ENCODE measurements around the gene CYP2A6.
A peak's percentile ranks its signal among the peaks of the same experiment; 100 is the strongest.
"Not testable (repeated sequence)": the region's sequence is repeated elsewhere in the genome, so short reads cannot be mapped to it uniquely, and the experiment has no call there.

The CYP2A6 gene

DNA sequence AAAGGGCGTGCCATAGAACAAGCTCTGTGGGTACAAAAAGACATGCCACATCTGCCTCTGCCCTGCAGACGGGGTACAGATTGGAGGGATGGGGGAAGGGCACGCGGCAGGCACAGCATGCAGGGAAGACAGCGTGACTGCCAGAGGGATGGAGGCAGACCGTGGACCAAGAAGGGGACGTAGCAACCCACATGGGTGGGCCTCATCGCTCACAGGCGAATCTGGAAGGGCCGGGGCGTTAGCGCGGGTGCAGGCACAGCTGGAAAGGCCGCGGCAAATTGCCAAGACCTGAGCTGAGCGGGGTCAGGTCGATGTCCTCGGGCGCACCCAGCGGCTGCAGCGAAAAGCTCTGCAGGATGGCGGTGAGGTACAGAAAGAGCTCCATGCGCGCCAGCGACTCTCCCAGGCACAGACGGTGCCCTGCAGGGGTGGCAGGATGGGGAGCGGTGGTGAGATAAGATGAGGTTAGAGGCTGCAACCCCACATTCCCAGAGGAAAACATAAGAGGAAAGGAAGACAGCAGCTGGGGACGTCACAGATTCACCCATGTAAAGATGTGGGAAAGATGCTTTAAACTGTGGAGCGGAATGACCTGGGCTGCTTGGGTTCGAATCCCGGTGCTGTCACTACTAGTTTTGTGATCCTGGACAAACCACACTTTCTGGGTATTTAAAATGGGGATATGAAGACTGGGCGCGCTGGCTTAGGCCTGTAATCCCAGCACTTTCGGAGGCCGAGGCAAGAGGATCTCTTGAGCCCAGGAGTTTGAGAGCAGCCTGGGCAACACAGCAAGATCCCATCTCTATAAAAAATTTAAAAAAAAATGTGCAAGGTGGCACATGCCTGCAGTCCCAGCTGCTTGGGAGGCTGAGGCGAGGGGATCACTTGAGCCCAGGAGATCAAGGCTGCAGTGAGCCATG, 31.5 kb downstream of the CYP2A6 start:
- peak; percentile 75 for DNase-seq (ENCODE audit: low read depth)

DNA sequence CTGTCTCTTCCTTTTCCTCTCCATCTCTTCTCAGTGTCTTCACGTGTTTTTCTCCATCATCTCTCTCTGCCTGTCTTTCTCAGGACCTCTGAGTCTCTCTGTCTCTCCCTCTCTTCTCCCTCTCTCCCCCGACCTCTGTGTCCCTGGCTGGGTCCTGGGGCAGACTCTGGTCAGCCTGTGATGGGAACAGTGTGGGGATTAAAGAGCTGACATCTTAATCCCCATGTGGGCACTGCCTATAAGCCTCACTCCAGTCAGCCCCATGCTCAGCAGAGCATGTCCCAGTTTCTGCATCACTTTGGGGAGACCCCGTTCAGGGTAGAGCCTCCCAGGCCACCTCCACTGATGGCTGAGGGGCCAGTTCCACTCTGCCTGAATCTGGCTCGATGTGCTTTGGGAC, 35.0 kb downstream of the CYP2A6 start:
- no peak for DNase-seq (ENCODE audit: low read depth)

DNA sequence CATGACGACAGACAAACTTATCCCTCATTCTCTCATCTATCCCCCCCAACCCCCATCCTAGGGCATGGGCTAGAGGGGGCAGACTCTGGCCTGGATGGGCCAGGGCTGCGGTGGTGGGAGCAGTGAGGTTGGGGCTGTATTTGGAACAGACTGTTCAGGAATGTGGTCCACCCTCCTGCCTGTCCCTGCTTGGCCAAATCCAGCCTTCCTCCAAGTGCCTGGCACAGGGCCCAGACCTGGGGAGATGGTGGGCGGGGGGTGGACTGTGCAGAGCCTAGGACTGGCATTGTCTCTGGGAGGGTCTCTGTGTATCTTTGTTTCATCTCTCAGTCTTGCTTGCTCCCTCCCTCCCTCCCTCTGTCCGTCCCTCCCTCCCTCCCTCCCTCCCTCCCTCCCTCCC, 37.1 kb downstream of the CYP2A6 start:
- DNase-seq (ENCODE audit: low read depth): no peak

DNA sequence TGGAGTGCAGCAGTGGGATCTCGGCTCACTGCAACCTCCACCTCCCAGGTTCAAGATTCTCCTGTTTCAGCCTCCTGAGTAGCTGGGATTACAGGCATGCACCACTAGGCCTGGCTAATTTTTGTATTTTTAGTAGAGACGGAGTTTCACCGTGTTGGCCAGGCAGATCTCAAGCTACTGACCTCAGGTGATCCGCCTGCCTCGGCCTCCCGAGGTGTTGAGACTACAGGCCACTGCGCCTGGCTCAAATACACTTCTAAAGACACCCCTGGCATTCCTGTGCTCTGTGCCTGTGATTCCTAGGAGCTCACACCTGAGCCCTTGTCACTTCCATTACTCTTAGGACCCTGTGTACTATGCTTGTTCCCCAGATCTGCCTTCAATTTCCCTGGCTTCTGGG, 37.7 kb downstream of the CYP2A6 start:
- DNase-seq (ENCODE audit: low read depth): not testable (repeated sequence)

DNA sequence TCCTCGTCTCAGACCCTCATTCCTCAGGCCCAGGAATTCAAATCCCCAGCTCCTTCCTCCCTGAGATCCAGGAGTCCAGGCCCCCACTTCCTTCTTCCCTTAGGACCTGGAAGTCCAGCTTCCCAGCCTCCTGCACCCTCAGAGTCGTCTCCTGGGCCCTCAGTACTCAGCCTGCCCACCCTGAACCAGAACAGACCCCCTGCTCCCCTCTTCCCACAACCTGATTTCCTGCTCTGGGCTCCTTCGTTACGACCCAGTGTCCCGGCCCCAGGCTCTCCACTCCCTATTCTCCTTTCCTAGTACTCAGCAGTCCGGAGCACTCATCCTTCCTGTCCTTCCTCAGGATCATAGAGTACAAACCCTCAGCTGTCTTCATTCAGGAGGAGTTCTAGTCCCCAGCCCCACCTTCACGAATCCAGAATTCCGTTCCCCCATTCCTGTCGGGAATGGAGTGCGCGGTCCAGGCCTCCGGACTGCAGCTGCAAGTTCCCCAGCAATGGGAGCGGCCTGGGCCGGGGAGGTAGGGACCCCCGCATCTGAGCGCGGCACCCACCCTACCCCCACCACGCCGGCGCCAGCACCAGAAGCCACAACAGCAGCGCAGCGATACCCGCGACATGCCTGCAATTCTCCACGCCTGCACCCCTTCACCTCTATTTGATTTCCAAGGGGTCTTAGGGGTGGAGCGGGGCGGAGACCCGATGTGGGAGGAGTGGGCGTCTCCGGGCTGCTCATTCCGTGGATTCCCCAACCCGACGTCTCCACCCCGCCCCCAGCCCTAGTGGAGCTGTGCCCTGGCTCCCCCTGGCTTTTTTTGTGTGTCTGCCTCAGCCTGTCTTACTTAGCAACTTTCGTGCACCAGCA, 38.5 kb downstream of the CYP2A6 start:
- no peak for DNase-seq (ENCODE audit: low read depth)

DNA sequence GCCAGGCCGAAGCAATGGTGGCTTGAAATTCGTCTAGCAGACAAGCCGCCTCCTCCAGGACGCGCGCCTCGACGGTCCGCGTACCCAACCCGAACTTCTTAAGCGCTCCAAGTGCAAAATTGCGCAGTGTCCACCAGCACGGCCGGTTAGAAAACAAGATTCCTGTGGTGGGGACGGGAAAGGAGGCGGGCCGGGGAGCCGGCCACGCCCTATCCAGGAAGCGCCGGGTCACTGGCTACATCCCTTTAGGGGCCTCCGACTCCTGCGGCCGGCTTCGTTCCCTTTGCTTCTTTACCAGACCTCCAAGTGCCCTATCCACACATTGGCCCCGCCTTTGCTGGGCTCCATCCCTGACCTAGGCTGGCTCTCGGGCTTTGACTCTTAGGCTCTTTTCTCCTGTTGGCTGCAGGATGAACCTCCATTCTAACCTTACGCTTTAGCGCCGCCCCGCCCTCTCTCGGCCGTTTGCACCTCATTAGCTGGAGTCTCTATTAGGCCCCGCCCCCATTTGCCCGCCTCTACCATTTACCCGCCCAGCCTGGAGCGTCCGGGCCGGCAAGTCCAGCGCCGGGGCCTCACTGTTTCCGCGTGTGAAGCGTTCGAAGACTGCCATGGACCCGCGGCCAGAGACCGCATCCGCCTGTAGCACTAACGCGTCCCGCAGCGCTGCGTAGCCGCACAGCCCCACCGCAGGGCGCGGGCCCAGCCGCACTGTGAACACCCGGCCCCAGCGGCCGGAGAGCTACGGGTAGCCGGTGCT, 39.4 kb downstream of the CYP2A6 start:
- DNase-seq (ENCODE audit: low read depth): not testable (repeated sequence)

DNA sequence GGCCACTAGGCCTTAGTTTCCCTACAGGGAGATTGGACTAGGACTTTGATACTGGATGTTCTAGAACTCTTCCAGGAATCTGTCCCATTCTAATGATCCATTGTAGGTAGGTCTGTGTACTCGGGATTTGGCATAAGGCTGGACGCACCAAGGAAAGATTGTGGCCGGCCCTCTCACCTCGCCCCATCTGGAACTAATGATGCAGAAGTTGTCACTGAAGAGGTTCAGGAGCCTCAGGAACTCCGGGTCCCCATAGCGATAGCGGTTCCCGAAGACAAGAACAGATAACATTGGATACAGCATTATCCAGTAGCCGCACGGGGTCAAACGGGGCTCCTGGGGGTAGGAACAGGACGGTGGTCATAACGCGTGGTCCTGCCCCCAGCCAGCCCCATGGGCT, 40.1 kb downstream of the CYP2A6 start:
- no peak for DNase-seq (ENCODE audit: low read depth)

DNA sequence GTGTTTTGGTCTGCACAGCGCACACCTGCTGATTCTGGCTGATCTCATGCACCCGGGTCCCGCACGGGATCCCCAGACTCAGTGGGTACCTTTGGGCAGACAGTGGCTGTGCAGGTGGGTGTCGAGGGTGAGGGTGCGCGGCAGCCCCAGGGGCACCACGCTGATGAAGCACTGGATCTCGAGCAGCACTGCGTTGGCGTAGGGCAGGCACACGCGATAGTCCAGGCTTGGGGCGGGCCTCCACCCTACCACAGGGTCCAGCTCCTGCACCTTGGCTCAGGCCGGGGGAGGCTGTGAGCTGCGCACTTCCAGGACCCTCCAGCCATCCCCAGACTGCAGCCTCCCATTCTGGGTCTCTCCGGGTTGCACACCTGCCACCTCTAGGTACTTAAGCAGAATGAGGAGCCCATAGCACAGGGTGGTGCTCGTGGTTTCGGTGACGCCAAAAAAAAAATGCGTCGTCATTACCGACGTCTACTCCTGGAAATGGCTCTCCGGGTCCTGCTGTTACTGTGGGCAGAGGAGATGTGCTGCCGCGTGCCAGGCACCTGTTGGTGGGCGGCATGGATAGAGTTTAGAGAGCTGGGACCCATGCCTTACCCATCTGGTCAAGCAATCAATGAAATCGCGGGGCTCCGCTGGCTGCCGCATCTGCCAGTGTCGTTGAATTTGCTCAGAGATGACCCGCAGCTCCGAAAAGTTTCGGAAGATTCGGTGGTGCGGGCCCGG, 40.7 kb downstream of the CYP2A6 start:
- DNase-seq (ENCODE audit: low read depth): no peak

DNA sequence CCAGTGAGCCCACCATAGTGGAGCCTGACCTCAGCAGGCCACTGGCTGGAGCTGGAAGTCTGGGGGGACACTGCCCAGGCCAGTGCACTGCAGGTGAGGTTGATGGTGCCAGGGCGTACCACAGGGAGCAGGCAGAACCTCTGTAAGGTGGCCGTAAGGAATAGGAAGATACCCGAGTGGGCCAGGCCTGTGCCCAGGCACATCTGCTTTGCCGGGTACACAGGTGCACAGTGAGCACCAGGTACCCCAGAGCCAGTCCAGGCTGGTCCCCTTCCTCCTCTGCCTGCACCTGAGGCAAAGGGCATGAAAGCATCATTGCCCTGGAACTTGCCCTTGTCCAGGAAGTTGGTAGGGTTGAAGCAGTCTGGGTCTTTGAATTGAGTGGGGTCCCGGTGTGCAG, 41.8 kb downstream of the CYP2A6 start:
- DNase-seq (ENCODE audit: low read depth): no peak

DNA sequence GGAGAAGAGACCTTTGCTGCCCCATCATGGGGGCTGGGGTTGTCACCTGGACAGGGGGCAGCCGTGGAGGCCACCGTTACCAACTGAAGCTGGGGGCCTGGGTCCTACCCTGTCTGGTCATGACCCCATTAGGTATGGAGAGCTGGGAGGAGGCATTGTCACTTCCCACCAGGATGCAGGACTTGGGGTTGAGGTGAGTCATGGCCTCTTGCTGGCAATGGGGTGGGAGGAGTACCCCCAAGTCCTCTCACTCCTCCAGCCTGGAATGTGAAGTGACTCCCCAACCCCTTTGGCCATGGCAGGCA, 42.3 kb downstream of the CYP2A6 start:
- no peak for DNase-seq (ENCODE audit: low read depth)

DNA sequence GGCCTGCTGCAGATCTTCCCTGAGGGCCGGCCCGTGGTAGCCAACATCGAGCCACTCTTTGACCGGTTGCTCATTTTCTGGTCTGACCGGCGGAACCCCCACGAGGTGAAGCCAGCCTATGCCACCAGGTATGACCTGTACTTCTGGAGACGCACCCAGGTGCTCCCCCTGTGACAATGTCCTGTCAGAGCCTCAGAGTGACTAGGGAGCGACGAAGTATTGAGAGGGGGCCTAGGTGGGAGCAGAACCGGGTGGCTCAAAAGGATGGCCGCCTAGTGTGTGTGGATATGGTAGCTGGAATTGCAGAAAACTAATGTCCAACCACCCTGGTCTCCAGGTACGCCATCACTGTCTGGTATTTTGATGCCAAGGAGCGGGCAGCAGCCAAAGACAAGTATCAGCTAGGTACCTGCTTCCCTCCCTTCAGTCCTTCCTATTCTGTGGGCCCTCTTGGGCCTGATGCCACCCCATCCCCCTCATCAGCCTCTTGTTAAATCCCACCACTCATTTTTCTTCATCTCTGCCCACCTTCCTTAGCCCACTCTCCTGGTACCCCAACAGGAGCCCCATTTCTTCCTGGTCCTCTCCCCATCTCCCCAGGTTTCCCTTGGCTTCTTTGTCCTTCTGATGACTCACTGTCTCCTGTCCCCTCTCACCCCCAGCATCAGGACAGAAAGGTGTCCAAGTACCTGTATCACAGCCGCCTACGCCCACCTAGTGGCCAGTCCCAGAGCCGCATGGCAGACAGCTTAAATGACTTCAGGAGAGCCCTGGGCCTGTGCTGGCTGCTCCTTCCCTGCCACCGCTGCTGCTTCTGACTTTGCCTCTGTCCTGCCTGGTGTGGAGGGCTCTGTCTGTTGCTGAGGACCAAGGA, 42.9 kb downstream of the CYP2A6 start:
- DNase-seq (ENCODE audit: low read depth): no peak

DNA sequence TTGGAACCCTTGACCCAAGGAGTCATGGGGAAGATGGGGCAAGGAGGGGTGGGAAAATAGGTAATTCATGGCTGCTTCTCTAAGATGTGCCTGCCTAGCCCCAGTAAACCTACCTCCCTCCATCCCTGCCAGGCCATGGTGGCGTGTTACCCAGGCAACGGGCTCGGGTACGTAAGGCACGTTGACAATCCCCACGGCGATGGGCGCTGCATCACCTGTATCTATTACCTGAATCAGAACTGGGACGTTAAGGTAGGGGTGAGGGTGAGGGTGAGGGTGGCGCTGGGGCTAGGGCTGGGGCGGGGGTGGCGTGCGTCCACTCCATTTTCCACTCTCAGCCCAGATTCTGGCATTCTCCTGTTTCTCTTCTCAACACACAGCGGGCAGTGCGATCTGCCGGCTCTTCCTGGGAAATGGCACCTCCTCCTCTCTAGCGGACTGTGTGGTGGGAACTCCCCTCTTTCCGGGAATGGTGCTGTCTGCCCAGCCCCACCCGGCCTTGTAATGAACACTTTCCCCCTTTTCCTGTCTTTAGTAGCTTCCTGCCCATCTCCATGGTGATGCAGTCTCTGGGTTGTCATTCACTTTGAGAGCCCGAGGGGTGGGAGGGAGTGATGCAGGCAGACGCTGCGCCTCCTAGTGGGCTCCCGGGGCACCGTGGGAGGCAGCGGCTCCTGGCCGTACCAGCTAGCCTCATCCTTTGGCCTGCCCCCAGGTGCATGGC, 43.7 kb downstream of the CYP2A6 start:
- peak; percentile 62 for DNase-seq (ENCODE audit: low read depth)

DNA sequence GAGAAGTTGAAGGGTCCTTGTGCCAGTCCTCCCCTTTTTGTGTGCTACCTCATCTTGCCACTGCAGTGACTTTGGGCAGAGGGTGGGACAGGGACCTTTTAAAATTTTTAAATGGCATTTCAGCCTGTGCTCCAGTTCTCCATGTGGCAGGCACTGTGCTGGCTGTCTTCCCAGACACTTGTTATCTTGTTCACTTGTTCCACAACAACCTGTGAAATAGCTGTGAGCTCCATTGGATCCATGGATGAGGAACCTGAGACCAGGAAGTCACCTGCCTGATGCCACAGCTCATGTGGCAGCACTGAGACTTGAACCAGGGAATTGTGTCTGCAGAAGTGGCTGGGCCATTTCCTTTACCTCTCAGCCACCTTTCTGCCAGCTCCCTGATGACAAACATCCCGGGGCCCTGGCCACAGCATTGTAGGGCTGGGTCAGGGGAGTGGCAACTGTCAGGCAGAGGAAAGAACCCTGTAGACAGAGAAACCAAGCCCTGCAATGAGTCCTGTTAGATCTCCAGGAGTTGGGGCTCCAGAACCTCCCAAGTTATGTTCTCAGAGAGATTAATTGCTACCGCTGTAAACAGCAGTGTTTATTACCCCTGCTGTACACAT, 44.9 kb downstream of the CYP2A6 start:
- DNase-seq (ENCODE audit: low read depth): no peak

DNA sequence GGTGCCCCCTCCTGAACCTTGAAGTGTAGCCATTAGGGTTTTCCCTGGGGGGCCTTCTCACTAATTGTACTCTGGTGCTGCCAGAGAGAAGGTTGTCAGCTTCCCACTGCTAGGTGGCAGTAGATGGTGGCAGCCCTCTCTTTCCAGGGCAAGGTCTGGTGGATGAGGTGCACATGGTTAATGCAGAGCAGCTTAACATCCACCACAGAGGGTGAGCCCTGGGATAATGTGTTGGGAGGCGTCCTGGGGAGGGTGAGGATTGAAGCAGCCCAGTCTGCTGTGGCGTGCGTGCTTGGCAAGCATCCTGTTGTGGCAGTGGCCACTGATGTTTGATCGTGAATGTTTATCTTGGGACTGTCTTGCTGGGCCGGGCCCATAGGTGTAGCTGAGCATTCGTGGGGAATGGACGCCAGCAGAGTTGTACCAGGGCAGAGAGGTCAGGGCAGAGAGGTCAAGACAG, 45.4 kb downstream of the CYP2A6 start:
- no peak for DNase-seq (ENCODE audit: low read depth)

DNA sequence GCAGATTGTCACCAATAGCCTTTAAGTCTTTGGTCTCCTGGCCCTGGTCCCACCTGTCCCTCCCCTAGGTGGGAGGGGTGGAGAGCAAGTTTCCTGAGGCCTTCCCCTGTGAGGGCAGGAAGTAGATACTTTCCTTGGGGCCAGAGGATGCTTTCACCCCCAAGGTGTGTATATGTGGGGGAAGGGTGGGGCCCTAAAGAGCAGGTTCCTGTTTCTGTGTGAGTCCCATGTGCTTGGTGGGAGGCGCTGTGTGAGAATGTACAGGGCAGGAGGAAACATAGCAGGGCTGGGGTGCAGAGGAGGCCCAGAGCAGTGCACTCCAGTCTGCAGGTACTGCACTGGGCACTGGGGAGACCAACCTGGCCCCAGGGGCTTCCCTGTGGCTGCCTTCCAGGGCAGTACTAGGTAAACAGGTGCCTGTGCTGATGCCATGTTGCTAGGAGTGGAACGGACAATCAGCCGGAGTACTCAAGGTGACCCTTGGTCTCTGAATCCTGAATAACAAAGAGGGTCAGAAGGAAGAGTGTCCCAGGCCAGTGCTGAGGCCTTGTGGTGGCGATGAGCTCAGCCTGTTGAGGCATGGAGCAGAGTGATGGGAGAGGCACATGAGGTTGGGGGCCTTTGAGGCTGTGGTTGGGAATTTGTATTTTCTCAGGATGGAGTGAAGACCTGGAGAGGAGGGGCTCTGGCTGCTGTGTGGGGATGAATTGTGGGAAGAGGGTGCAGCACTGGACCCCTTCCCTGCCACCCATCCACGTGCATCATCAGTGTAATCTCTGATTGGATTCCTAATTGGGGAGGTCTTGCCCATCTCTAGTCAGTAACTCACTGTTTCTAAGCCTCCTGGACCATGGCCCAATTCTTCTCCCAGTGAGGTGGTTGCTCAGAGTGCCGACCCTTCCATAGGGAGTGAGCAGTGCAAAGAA, 46.1 kb downstream of the CYP2A6 start:
- peak; percentile 37 for DNase-seq (ENCODE audit: low read depth)

DNA sequence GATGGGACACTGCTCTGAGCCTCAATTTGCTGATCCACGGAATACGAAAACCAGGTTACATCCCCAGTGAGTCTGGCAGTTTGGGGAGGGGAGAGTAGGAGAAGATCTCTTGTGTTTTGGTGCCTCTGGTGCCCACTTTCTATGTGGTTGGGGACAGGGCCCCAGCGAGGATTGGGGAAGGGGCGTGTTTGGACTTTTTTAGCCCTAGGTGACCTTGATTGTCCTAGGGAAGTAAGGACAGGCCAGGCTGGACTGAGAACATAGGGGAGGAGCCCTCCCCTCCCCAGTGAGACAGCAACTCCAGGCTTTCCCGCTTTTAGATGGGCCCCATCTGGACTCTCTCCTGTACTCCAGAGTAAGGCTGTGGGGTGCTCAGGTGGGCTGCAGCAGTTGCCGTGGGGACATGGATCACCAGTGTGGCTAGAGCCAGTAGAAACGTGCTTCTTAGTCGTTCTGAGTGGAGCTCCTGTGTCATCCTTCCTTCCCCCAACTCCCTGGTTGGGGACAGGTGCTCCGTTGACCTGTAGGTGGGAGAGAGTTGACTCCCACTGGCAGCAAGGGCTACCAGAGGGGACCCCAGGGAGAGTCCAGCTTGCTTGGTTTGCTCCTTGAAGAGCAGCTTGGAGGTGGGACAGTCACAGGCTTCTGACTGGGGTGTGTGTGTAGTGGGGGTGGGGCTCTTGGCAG, 46.9 kb downstream of the CYP2A6 start:
- DNase-seq (ENCODE audit: low read depth): no peak

DNA sequence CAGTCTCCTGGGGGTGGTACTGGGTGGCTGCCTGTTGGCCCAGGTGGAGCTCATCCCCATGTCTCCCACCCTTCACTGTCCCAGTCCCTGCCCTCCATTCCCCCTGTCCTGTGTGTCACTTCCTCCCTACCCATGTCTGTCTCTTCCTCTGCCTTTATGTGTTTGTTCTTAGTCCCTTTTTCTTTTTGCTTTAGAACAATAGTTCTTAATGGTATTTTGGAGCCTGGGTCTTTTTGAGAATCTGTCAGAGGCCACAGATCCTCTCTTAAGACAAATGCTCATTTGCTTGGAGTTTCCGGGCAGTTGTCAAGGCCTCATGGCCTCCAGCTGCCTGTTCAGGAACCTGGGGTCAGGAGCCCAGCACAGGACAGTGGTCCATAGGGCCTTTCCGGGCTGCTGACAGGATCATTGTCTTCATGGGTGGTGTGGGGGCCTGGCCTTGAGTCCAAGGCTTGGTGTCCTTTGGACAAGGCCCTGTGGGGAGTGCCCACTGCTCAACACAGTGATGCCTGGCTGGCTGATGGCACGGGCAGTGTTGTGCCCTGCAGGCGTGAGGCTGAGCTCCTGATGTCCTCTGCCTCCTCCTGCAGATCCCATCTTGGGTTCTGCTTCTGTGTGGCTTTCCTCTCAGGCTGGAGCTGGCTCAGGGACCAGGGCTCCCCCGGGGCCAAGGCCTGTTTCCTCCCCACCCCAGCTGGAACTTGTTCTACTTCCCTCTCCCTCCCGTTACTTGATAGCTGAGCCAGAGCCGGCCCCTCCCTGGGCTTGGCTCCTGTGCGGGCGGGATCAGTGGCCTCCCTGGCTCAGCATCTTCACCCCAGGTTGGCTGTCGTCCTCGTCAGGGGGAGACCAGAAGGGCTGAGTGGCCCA, 47.7 kb downstream of the CYP2A6 start:
- no peak for DNase-seq (ENCODE audit: low read depth)
